ENCODE data around the gene NDUFS7. TPM values are rescaled to one million over a fixed set of nuclear protein-coding genes. Genes with fewer than 3 reads are reported as not detected.

The NDUFS7 gene
- total and polyA plus RNA-seq, 12 donors: 4.7 to 286 (median 148) TPM

GRCh38 chr19:1356508-1356865, 27.2 kb upstream of the NDUFS7 start:
- 11 to 48% (median 30%) methylated on average over 3 of the region's 3 CpGs for WGBS, 4 donors
- H3K4me1 ChIP-seq (replicated peaks in 1 of 2): peaks cover 24 to 35% of the 10 kb centered on the region in 2 donors
- DNase-seq: peak in 4 of 7 donors; percentile 57 to 72 (median 64)
- H3K36me3 ChIP-seq (replicated peaks in 1 of 2): peaks cover 0 to 29% of the 10 kb centered on the region in 2 donors
- TF ChIP-seq, protein P1, sequence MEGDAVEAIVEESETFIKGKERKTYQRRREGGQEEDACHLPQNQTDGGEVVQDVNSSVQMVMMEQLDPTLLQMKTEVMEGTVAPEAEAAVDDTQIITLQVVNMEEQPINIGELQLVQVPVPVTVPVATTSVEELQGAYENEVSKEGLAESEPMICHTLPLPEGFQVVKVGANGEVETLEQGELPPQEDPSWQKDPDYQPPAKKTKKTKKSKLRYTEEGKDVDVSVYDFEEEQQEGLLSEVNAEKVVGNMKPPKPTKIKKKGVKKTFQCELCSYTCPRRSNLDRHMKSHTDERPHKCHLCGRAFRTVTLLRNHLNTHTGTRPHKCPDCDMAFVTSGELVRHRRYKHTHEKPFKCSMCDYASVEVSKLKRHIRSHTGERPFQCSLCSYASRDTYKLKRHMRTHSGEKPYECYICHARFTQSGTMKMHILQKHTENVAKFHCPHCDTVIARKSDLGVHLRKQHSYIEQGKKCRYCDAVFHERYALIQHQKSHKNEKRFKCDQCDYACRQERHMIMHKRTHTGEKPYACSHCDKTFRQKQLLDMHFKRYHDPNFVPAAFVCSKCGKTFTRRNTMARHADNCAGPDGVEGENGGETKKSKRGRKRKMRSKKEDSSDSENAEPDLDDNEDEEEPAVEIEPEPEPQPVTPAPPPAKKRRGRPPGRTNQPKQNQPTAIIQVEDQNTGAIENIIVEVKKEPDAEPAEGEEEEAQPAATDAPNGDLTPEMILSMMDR (IDR thresholded peaks at IDR 0.05): no peak
- no peak for TF ChIP-seq POLR2A (IDR thresholded peaks at IDR 0.05)
- H3K9me3 ChIP-seq (replicated peaks in 1 of 3): no peaks in the 10 kb centered on the region
- H3K4me3 ChIP-seq: peak overlapping the region in 1 of 4 donors; percentile 91
- intact Hi-C loops (cut with DNase I): no loop called here
- peak overlapping the region in 4 of 5 donors; percentile 9 to 94 (median 71) for H3K27ac ChIP-seq
- no peaks in the 10 kb centered on the region for H3K27me3 ChIP-seq

DNA sequence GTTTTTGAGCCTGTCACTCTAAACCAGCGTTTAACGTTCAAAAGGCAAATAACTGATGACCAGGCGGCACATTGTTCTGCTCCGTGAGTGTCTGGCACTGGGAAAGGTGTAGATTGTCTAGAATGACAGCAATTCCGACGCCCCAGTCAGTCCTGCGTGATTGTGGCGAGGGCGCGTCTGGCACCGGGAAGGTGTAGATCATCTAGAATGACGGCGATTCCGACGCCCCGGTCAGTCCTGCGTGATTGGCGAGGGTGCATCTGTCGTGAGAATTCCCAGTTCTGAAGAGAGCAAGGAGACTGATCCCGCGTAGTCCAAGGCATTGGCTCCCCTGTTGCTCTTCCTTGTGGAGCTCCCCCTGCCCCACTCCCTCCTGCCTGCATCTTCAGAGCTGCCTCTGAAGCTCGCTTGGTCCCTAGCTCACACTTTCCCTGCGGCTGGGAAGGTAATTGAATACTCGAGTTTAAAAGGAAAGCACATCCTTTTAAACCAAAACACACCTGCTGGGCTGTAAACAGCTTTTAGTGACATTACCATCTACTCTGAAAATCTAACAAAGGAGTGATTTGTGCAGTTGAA, 26.1 kb upstream of the NDUFS7 start:
- H3K36me3 ChIP-seq (replicated peaks in 1 of 2): peaks cover 0 to 35% of the 10 kb centered on the region in 2 donors
- intact Hi-C loops (cut with DNase I): no loop called here
- no peak for TF ChIP-seq POLR2A (IDR thresholded peaks at IDR 0.05)
- TF ChIP-seq, protein P1 (IDR thresholded peaks at IDR 0.05): no peak
- no peaks in the 10 kb centered on the region for H3K9me3 ChIP-seq (replicated peaks in 1 of 3)
- H3K27ac ChIP-seq: no peak overlapping the region
- H3K27me3 ChIP-seq: no peaks in the 10 kb centered on the region
- H3K4me1 ChIP-seq (replicated peaks in 1 of 2): peaks cover 24 to 42% of the 10 kb centered on the region in 2 donors
- 86 to 90% (median 88%) methylated on average over 24 of the region's 24 CpGs for WGBS, 4 donors
- no peak for DNase-seq
- H3K4me3 ChIP-seq: no peak overlapping the region

DNA sequence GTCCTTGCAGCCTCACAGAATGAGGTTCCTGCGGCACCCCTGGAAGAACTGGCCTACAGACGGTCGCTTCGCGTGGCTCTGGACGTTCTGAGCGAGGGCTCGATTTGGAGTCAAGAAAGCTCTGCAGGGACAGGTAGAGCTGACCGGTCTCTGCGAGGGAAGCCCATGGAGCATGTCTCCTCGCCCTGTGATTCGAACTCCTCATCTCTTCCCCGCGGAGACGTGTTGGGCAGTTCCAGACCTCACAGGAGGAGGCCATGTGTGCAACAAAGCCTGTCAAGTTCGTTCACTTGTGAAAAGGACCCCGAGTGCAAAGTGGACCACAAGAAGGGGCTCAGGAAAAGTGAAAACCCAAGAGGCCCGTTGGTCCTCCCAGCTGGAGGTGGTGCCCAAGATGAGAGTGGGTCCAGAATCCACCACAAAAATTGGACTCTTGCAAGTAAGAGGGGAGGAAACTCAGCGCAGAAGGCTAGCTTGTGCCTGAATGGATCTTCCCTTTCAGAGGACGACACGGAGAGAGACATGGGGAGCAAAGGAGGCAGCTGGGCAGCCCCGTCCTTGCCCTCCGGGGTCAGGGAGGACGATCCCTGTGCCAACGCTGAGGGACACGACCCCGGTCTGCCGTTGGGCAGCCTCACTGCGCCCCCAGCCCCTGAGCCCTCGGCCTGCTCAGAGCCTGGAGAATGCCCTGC, 23.4 kb upstream of the NDUFS7 start:
- no peak overlapping the region for H3K4me3 ChIP-seq
- H3K9me3 ChIP-seq (replicated peaks in 1 of 3): no peaks in the 10 kb centered on the region
- H3K27ac ChIP-seq: peak overlapping the region in 3 of 5 donors; percentile 13 to 62 (median 59)
- intact Hi-C loops (cut with DNase I): no loop called here
- peaks cover 0 to 53% of the 10 kb centered on the region in 2 donors for H3K36me3 ChIP-seq (replicated peaks in 1 of 2)
- WGBS, 4 donors: 69 to 88% (median 78%) methylated on average over 19 to 30 of the region's 30 CpGs
- no peak for DNase-seq
- peaks cover 18 to 38% of the 10 kb centered on the region in 2 donors for H3K4me1 ChIP-seq (replicated peaks in 1 of 2)
- no peak for TF ChIP-seq POLR2A (IDR thresholded peaks at IDR 0.05)
- TF ChIP-seq, protein P1 (IDR thresholded peaks at IDR 0.05): no peak
- H3K27me3 ChIP-seq: no peaks in the 10 kb centered on the region

GRCh38 chr19:1360818-1361461, 22.8 kb upstream of the NDUFS7 start:
- DNase-seq: peak; percentile 61 to 85 (median 69)
- intact Hi-C loops (cut with DNase I): no loop called here
- H3K27ac ChIP-seq: peak overlapping the region in 3 of 5 donors; percentile 13 to 62 (median 59)
- H3K4me3 ChIP-seq: no peak overlapping the region
- H3K9me3 ChIP-seq (replicated peaks in 1 of 3): no peaks in the 10 kb centered on the region
- TF ChIP-seq, protein P1 (IDR thresholded peaks at IDR 0.05): no peak
- no peak for TF ChIP-seq POLR2A (IDR thresholded peaks at IDR 0.05)
- no peaks in the 10 kb centered on the region for H3K27me3 ChIP-seq
- WGBS, 4 donors: 45 to 69% (median 48%) methylated on average over 29 to 31 of the region's 31 CpGs
- H3K36me3 ChIP-seq (replicated peaks in 1 of 2): peaks cover 0 to 60% of the 10 kb centered on the region in 2 donors
- H3K4me1 ChIP-seq (replicated peaks in 1 of 2): peaks cover 18 to 33% of the 10 kb centered on the region in 2 donors
